ENCODE measurements around the gene ZXDC. TPM values are rescaled to one million over a fixed set of nuclear protein-coding genes. Genes with fewer than 3 reads are reported as not detected.

Gene ZXDC
- total RNA-seq, 1 experiment from 2014 or later: 28.3 TPM

DNA sequence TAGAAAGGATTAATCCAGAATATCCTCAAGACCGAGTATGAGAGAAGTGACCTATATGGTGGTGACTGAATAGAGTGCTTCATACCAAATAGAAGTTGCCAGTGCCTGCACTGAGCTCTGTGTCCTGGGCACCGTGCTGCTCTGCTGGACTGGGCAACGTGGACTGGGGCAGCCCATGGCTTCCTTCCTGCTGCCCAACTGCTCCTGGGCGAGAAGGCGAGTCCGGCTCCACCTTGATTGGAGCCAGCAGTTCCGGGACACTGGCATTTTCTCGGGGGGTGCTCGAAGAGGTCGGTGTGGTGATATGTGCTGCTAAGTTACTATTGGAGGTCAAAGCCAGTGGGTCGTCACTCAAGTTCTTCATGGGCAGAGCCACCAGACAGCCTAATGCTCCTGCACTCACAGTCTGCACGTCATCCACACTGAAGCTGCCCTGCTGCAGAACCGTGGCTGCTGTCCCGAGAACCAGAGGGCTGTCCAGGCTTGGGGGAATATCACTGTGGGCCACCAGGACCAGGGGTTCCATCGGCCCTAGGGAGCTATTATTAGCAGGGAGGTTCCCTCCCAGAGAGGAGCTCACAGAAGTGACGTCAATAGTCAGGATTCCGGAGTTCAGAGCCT lies 14.1 kb downstream of the ZXDC start:
- Histone ChIP-seq H3K9me3 (ENCODE audit: control insufficient read depth, low read depth, low read length) (no peaks in the 10 kb centered on the region), H2BK12ac (ENCODE audit: insufficient read length, low read depth, low read length) (no peak overlapping the region), H3K56ac (ENCODE audit: insufficient read length, low read depth, low read length) (no peak overlapping the region), H2BK5ac (ENCODE audit: insufficient read length, low read length) (no peak overlapping the region), H3K79me2 (ENCODE audit: insufficient read depth, low read length) (no peaks in the 10 kb centered on the region), H3K4me1 (ENCODE audit: insufficient read depth, low read length) (no peaks in the 10 kb centered on the region), H3K23me2 (ENCODE audit: insufficient read length, low read depth, low read length, poor library complexity, severe bottlenecking) (no peaks in the 10 kb centered on the region), H4K8ac (replicated peaks; ENCODE audit: insufficient read length, low read depth, low read length) (no peak overlapping the region), H2AFZ (ENCODE audit: low read length) (no peak overlapping the region), H3K27ac (ENCODE audit: insufficient read length, low read depth, low read length) (no peak overlapping the region), H3K79me1 (ENCODE audit: insufficient read depth, low read depth, low read length, poor library complexity, severe bottlenecking) (no peaks in the 10 kb centered on the region), H3K18ac (ENCODE audit: insufficient read length, low read depth, low read length) (no peak overlapping the region), H3K4ac (ENCODE audit: low read depth, low read length) (no peak overlapping the region), H3K23ac (ENCODE audit: insufficient read length, low read depth, low read length) (no peak overlapping the region), H4K20me1 (ENCODE audit: control insufficient read depth, insufficient read depth, insufficient read length) (no peaks in the 10 kb centered on the region), H2BK120ac (ENCODE audit: low read depth, low read length, poor library complexity, severe bottlenecking) (no peak overlapping the region), H4K91ac (ENCODE audit: insufficient read length, low read depth, low read length) (no peak overlapping the region), H3K9ac (ENCODE audit: extremely low read depth, insufficient read length, low read length) (no peak overlapping the region), H3K27me3 (ENCODE audit: insufficient read depth, low read length) (no peaks in the 10 kb centered on the region), H4K5ac (ENCODE audit: insufficient read length, low read depth, low read length) (no peak overlapping the region), H2BK15ac (ENCODE audit: low read depth, low read length) (no peak overlapping the region), H2BK20ac (ENCODE audit: low read depth, low read length, poor library complexity, severe bottlenecking) (no peak overlapping the region), H3T11ph (ENCODE audit: low read length) (no peak overlapping the region), H2AK5ac (ENCODE audit: insufficient read length, low read length) (no peak overlapping the region), H3K14ac (ENCODE audit: insufficient read depth, low read length) (no peak overlapping the region), H3K4me2 (ENCODE audit: insufficient read depth, insufficient read length, low read length) (no peak overlapping the region)
- no peaks in the 10 kb centered on the region for H3K9me3 Mint-ChIP-seq
- peaks cover 33 to 92% (median 73%) of the 10 kb centered on the region in 3 experiments; a peak in 6 of 7 replicates for H3K36me3 Mint-ChIP-seq (ENCODE audit: insufficient read depth in 1 of 3, low read depth in 3 of 3)
- H3K4me1 Mint-ChIP-seq: no peaks in the 10 kb centered on the region
- WGBS (ENCODE audit: extremely low coverage, insufficient read length, low lambda C conversion rate): no CpG with 5 or more reads among the region's 17 CpGs
- no peak overlapping the region for H3K27ac Mint-ChIP-seq
- H3K27me3 Mint-ChIP-seq (ENCODE audit: low read depth): no peaks in the 10 kb centered on the region
- DNase-seq: no peak
- no peak overlapping the region for H3K4me3 Mint-ChIP-seq
- TF ChIP-seq, protein P1, sequence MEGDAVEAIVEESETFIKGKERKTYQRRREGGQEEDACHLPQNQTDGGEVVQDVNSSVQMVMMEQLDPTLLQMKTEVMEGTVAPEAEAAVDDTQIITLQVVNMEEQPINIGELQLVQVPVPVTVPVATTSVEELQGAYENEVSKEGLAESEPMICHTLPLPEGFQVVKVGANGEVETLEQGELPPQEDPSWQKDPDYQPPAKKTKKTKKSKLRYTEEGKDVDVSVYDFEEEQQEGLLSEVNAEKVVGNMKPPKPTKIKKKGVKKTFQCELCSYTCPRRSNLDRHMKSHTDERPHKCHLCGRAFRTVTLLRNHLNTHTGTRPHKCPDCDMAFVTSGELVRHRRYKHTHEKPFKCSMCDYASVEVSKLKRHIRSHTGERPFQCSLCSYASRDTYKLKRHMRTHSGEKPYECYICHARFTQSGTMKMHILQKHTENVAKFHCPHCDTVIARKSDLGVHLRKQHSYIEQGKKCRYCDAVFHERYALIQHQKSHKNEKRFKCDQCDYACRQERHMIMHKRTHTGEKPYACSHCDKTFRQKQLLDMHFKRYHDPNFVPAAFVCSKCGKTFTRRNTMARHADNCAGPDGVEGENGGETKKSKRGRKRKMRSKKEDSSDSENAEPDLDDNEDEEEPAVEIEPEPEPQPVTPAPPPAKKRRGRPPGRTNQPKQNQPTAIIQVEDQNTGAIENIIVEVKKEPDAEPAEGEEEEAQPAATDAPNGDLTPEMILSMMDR (conservative IDR thresholded peaks at IDR 0.05): no peak
